GM12878 (cell line): ENCODE data around the gene ALOX12B. TPM values are rescaled to one million over a fixed set of nuclear protein-coding genes. Genes with fewer than 3 reads are reported as not detected.

Source experiments
- BHLHE40 ChIP-seq, 2 experiments: fragments of 450-650 bp in 1 of 2; IDR thresholded peaks; 2 replicates each; pipeline ENCODE4 v1.6.1; 2011 to 2017; ENCODE audit warnings: low read depth in 2 of 2, borderline replicate concordance in 1 of 2, improper control_type of control experiment in 1 of 2, low read length in 1 of 2, mild to moderate bottlenecking in 1 of 2
- EGR1 ChIP-seq, 2 experiments: IDR thresholded peaks; 1 replicate in 1 of 2; 2 replicates in 1 of 2; pipeline ENCODE4 v1.6.1; 2011 to 2012; ENCODE audit warnings: low read depth in 2 of 2, low read length in 2 of 2, borderline replicate concordance in 1 of 2, mild to moderate bottlenecking in 1 of 2, moderate library complexity in 1 of 2
- EZH2 ChIP-seq: IDR thresholded peaks from 2 replicates; pipeline ENCODE4 v1.6.1; 2012; ENCODE audit warnings: low read depth, mild to moderate bottlenecking, control low read depth, inconsistent platforms, low read length, borderline replicate concordance; ENCODE audit not compliant: control insufficient read depth
- FOXK2 ChIP-seq: fragments of 450-650 bp; IDR thresholded peaks from 2 replicates; pipeline ENCODE4 v1.6.1; 2017; ENCODE audit warnings: mild to moderate bottlenecking, moderate library complexity
- IKZF2 ChIP-seq, 2 experiments: fragments of 450-650 bp; IDR thresholded peaks; 2 replicates each; pipeline ENCODE4 v1.6.1; 2017; ENCODE audit warnings: mild to moderate bottlenecking in 2 of 2, moderate library complexity in 2 of 2
- MXI1 ChIP-seq: fragments of 150-350 bp; IDR thresholded peaks from 2 replicates; pipeline ENCODE4 v1.6.1; 2011; ENCODE audit warnings: low read depth, mild to moderate bottlenecking, inconsistent platforms, low read length, improper control_type of control experiment
- MYB ChIP-seq: fragments of 150-350 bp; IDR thresholded peaks from 2 replicates; pipeline ENCODE4 v1.6.1; 2014; ENCODE audit warnings: mild to moderate bottlenecking, low read depth, low read length, borderline replicate concordance
- NRF1 ChIP-seq: conservative IDR thresholded peaks from 2 replicates; pipeline ENCODE4 v1.6.1; 2011; ENCODE audit warnings: mild to moderate bottlenecking, low read depth, low read length, improper control_type of control experiment
- RAD51 ChIP-seq: fragments of 450-650 bp; IDR thresholded peaks from 2 replicates; pipeline ENCODE4 v1.6.1; 2016; ENCODE audit warnings: moderate library complexity, mild to moderate bottlenecking, inconsistent platforms
- RB1 ChIP-seq: fragments of 450-650 bp; formaldehyde crosslinking; IDR thresholded peaks from 2 replicates; pipeline ENCODE4 v1.6.1; 2017; ENCODE audit warnings: mild to moderate bottlenecking, borderline replicate concordance
- RFX5 ChIP-seq: IDR thresholded peaks from 2 replicates; pipeline ENCODE4 v1.6.1; 2011; ENCODE audit warnings: low read depth, low read length, improper control_type of control experiment
- TCF12 ChIP-seq: IDR thresholded peaks from 2 replicates; pipeline ENCODE4 v1.6.1; 2011; ENCODE audit warnings: low read depth, mild to moderate bottlenecking, low read length
- YY1 ChIP-seq: IDR thresholded peaks from 2 replicates; pipeline ENCODE4 v1.6.1; 2011; ENCODE audit warnings: low read depth, mild to moderate bottlenecking, low read length
- ZBED1 ChIP-seq: IDR thresholded peaks from 2 replicates; pipeline ENCODE4 v1.6.1; 2016; ENCODE audit warnings: borderline replicate concordance
- ZBTB11 ChIP-seq: fragments of 450-650 bp; formaldehyde crosslinking; IDR thresholded peaks from 2 replicates; pipeline ENCODE4 v1.5.0; 2022; ENCODE audit warnings: mild to moderate bottlenecking, missing genetic modification characterization
- polyA plus RNA-seq, 11 experiments: library from polyadenylated mRNA; depleted of rRNA in 4 of 11; unstranded in 6 of 11; stranded (reverse) in 5 of 11; fragments of >200 nt; fragmentation: Nextera tagmentation in 4 of 11; fragmentation: Illumina TruSeq in 1 of 11; extraction: Ambion mirVana in 4 of 11; extraction: Trizol in 1 of 11; gene quantifications; 1 replicate in 1 of 11; 2 replicates in 10 of 11; pipeline versions ENCODE4 v1.2.1 to v1.2.3, GENCODE V29; 2011 to 2016; ENCODE audit warnings: inconsistent platforms in 2 of 11, missing spikeins in 2 of 11, low read depth in 1 of 11
- total RNA-seq, 4 experiments: library from RNA; depleted of rRNA in 3 of 4; stranded (reverse); fragments of >200 nt in 3 of 4; fragmentation: Illumina TruSeq in 1 of 4; extraction: Trizol in 1 of 4; gene quantifications; 2 replicates each; pipeline versions ENCODE4 v1.2.1 to v1.2.3, GENCODE V29; 2013 to 2021
- TF ChIP-seq, protein P1 (sequence below): fragments of 150-350 bp; IDR thresholded peaks from 2 replicates; pipeline ENCODE4 v1.6.1; 2014; ENCODE audit warnings: mild to moderate bottlenecking, low read depth, low read length
- TF ChIP-seq, protein P2 (sequence below): fragments of 450-650 bp; IDR thresholded peaks from 2 replicates; pipeline ENCODE4 v1.6.1; 2017; ENCODE audit warnings: mild to moderate bottlenecking
- TF ChIP-seq, protein P3 (sequence below), 3 experiments: IDR thresholded peaks in 2 of 3; conservative IDR thresholded peaks in 1 of 3; 2 replicates each; pipeline ENCODE4 v1.5.1; 2011; ENCODE audit warnings: low read depth in 3 of 3, low read length in 3 of 3, mild to moderate bottlenecking in 3 of 3, control low read depth in 2 of 3, moderate library complexity in 2 of 3, inconsistent platforms in 1 of 3, mixed read lengths in 1 of 3; ENCODE audit not compliant: control insufficient read depth in 2 of 3, insufficient read depth in 1 of 3; ENCODE audit errors: extremely low read depth in 1 of 3

Gene ALOX12B
- total and polyA plus RNA-seq, 10 of the 15 experiments (the other 5 are each of a cell fraction or from before 2014, with no cell fraction given): 0.17 to 0.54 TPM; not detected in 8

- TF ChIP-seq ZBTB11: no peak
- no peak for TF ChIP-seq EZH2
- TF ChIP-seq RB1: no peak
- no peak for TF ChIP-seq NRF1
- TF ChIP-seq TCF12: no peak
- TF ChIP-seq BHLHE40 (IDR thresholded peaks at IDR 0.05; ENCODE audit: borderline replicate concordance in 1 of 2, low read depth in 2 of 2, low read length in 1 of 2): no peak
- TF ChIP-seq, protein P1, sequence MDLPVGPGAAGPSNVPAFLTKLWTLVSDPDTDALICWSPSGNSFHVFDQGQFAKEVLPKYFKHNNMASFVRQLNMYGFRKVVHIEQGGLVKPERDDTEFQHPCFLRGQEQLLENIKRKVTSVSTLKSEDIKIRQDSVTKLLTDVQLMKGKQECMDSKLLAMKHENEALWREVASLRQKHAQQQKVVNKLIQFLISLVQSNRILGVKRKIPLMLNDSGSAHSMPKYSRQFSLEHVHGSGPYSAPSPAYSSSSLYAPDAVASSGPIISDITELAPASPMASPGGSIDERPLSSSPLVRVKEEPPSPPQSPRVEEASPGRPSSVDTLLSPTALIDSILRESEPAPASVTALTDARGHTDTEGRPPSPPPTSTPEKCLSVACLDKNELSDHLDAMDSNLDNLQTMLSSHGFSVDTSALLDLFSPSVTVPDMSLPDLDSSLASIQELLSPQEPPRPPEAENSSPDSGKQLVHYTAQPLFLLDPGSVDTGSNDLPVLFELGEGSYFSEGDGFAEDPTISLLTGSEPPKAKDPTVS: no peak
- no peak for TF ChIP-seq FOXK2
- peak; percentile 25; the same call in 1 of the 2 replicates for TF ChIP-seq YY1
- no peak for TF ChIP-seq IKZF2 (IDR thresholded peaks at IDR 0.05)
- TF ChIP-seq, protein P2, sequence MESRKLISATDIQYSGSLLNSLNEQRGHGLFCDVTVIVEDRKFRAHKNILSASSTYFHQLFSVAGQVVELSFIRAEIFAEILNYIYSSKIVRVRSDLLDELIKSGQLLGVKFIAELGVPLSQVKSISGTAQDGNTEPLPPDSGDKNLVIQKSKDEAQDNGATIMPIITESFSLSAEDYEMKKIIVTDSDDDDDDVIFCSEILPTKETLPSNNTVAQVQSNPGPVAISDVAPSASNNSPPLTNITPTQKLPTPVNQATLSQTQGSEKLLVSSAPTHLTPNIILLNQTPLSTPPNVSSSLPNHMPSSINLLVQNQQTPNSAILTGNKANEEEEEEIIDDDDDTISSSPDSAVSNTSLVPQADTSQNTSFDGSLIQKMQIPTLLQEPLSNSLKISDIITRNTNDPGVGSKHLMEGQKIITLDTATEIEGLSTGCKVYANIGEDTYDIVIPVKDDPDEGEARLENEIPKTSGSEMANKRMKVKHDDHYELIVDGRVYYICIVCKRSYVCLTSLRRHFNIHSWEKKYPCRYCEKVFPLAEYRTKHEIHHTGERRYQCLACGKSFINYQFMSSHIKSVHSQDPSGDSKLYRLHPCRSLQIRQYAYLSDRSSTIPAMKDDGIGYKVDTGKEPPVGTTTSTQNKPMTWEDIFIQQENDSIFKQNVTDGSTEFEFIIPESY: no peak
- 0 out of 2 replicates have a peak, but pooled peaks have one; percentile 18 for TF ChIP-seq MXI1
- TF ChIP-seq, protein P3, sequence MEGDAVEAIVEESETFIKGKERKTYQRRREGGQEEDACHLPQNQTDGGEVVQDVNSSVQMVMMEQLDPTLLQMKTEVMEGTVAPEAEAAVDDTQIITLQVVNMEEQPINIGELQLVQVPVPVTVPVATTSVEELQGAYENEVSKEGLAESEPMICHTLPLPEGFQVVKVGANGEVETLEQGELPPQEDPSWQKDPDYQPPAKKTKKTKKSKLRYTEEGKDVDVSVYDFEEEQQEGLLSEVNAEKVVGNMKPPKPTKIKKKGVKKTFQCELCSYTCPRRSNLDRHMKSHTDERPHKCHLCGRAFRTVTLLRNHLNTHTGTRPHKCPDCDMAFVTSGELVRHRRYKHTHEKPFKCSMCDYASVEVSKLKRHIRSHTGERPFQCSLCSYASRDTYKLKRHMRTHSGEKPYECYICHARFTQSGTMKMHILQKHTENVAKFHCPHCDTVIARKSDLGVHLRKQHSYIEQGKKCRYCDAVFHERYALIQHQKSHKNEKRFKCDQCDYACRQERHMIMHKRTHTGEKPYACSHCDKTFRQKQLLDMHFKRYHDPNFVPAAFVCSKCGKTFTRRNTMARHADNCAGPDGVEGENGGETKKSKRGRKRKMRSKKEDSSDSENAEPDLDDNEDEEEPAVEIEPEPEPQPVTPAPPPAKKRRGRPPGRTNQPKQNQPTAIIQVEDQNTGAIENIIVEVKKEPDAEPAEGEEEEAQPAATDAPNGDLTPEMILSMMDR (IDR thresholded peaks at IDR 0.05 in 2 of 3, conservative IDR thresholded peaks at IDR 0.05 in 1 of 3; ENCODE audit: control insufficient read depth in 2 of 3, extremely low read depth in 1 of 3, insufficient read depth in 1 of 3, low read depth in 3 of 3, low read length in 3 of 3): peak; percentile 20 to 45 (median 38)
- TF ChIP-seq RFX5: no peak
- no peak for TF ChIP-seq EGR1 (IDR thresholded peaks at IDR 0.05; ENCODE audit: borderline replicate concordance in 1 of 2, low read depth in 2 of 2, low read length in 2 of 2)
- no peak for TF ChIP-seq RAD51
- TF ChIP-seq MYB: no peak
- no peak for TF ChIP-seq ZBED1
These were observed 33.2 kb upstream of the ALOX12B start (continued) for GRCh38 chr17:8120520-8121406.
